ENCODE data around the gene CMPK1. TPM values are rescaled to one million over a fixed set of nuclear protein-coding genes. Genes with fewer than 3 reads are reported as not detected.

CMPK1 gene
- total RNA-seq, 1 experiment from 2014 or later: 119 TPM

DNA sequence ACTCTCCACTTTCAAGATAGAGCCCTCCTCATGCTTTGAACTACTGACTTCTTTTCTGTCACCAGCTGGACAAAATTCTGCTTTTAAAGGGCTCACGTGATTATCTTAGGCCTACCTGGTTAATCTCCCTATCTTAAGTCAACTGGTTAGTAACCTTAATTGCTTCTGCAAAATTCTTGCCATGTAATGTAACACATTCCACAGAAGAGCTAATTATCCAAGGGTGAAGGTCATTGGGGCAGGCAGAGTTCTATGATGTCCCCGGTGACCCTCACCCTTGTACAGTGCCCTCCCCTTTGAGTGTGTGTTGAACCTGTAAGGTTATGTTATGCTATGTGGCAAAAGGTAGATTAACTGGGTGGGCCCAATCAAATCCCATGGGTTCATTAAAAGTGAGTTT lies 57.3 kb downstream of the CMPK1 start:
- H3K9me3 ChIP-seq (ENCODE audit: insufficient read depth, low read depth): no peaks in the 10 kb centered on the region
- H3K4me1 ChIP-seq (replicated peaks; ENCODE audit: insufficient read depth): peaks cover 9% of the 10 kb centered on the region; the same call in 1 of the 2 replicates
- no TSS peak for BruUV-seq (replicated peaks)
- ChIA-PET CTCF (no interaction called here), POLR2A (ENCODE audit: unreplicated experiment) (no interaction called here)
- intact Hi-C loops (cut with micrococcal nuclease; ENCODE audit: unreplicated experiment): no loop called here
- H3K36me3 ChIP-seq (ENCODE audit: low read depth): no peaks in the 10 kb centered on the region
- H3K4me3 ChIP-seq: no peak overlapping the region
- no peaks in the 10 kb centered on the region; the same call in 1 of the 2 replicates for H3K9me2 ChIP-seq (ENCODE audit: insufficient read depth)
- H3F3A ChIP-seq (ENCODE audit: insufficient read depth, low read depth): no peaks in the 10 kb centered on the region
- H2AFZ ChIP-seq: no peak overlapping the region
- no peaks in the 10 kb centered on the region for H4K20me1 ChIP-seq (ENCODE audit: insufficient read depth)
- no peak overlapping the region for H3K27ac ChIP-seq
- H3K27me3 ChIP-seq (ENCODE audit: insufficient read depth, low read depth): no peaks in the 10 kb centered on the region
- no peaks in the 10 kb centered on the region for H3K79me2 ChIP-seq (ENCODE audit: low read depth)
- TF ChIP-seq, protein P1, sequence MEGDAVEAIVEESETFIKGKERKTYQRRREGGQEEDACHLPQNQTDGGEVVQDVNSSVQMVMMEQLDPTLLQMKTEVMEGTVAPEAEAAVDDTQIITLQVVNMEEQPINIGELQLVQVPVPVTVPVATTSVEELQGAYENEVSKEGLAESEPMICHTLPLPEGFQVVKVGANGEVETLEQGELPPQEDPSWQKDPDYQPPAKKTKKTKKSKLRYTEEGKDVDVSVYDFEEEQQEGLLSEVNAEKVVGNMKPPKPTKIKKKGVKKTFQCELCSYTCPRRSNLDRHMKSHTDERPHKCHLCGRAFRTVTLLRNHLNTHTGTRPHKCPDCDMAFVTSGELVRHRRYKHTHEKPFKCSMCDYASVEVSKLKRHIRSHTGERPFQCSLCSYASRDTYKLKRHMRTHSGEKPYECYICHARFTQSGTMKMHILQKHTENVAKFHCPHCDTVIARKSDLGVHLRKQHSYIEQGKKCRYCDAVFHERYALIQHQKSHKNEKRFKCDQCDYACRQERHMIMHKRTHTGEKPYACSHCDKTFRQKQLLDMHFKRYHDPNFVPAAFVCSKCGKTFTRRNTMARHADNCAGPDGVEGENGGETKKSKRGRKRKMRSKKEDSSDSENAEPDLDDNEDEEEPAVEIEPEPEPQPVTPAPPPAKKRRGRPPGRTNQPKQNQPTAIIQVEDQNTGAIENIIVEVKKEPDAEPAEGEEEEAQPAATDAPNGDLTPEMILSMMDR (conservative IDR thresholded peaks at IDR 0.05): no peak
- TF ChIP-seq EZH2 (IDR thresholded peaks at IDR 0.05; ENCODE audit: low read depth): no peak
- DNase-seq: no peak
- no peak overlapping the region for H3K4me2 ChIP-seq

DNA sequence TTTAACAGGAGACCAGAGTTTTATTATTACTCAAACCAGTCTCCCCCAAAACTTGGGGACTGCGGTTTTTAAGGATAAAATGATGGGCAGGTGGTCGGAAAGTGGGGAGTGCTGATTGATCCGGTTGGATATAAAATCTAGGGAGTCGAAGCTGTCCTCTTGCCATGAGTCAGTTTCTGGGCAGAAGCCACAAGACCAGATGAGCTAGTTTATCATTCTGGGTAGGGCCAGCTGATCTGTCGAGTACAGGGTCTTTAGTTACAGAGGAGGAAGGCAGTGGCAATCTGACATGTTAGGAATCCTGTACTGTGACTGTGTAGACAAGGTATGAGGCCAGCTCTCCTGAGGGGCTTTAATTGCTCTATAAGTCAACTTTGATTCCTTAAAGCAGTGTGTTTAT lies 59.6 kb downstream of the CMPK1 start:
- peaks cover 9% of the 10 kb centered on the region; the same call in 1 of the 2 replicates for H3K4me1 ChIP-seq (replicated peaks; ENCODE audit: insufficient read depth)
- no peaks in the 10 kb centered on the region for H3K9me3 ChIP-seq (ENCODE audit: insufficient read depth, low read depth)
- POLR2A ChIA-PET (ENCODE audit: unreplicated experiment): no interaction called here
- H4K20me1 ChIP-seq (ENCODE audit: insufficient read depth): no peaks in the 10 kb centered on the region
- no peak overlapping the region for H3K4me3 ChIP-seq
- H3K27ac ChIP-seq: no peak overlapping the region
- peak in 1 of 2 experiments; percentile 56 for DNase-seq
- CTCF ChIA-PET: no interaction called here
- H3K4me2 ChIP-seq: peak overlapping the region; percentile 20; the same call in 1 of the 2 replicates
- no TSS peak for BruUV-seq (replicated peaks)
- no peak for TF ChIP-seq EZH2 (IDR thresholded peaks at IDR 0.05; ENCODE audit: low read depth)
- TF ChIP-seq, protein P1 (conservative IDR thresholded peaks at IDR 0.05): no peak
- intact Hi-C loops (cut with micrococcal nuclease; ENCODE audit: unreplicated experiment): no loop called here
- no peaks in the 10 kb centered on the region for H3K9me2 ChIP-seq (ENCODE audit: insufficient read depth)
- H3F3A ChIP-seq (ENCODE audit: insufficient read depth, low read depth): no peaks in the 10 kb centered on the region
- no peaks in the 10 kb centered on the region for H3K79me2 ChIP-seq (ENCODE audit: low read depth)
- H3K27me3 ChIP-seq (ENCODE audit: insufficient read depth, low read depth): no peaks in the 10 kb centered on the region
- H2AFZ ChIP-seq: no peak overlapping the region
- no peaks in the 10 kb centered on the region for H3K36me3 ChIP-seq (ENCODE audit: low read depth)

DNA sequence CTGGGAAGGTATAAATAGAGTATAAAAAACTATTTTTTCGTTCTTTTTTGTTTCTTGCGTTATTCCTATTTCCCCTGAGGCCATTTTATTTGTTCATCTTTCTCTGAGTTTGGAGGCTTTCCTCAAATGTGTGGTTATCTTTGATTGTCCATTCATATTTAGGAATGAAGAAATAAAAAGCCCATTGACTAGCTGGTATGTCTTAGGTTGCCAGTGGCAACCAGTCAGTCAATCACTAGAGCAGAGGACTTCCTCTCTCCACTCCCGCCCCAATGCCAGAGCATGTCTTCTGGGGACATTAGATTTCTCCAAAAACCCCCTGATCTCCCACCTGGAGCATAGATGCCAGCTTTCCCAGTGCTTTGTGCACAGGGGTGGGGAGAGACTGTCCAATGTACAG lies 61.8 kb downstream of the CMPK1 start:
- ChIA-PET CTCF (no interaction called here), POLR2A (ENCODE audit: unreplicated experiment) (no interaction called here)
- no peaks in the 10 kb centered on the region for H4K20me1 ChIP-seq (ENCODE audit: insufficient read depth)
- H3K4me2 ChIP-seq: no peak overlapping the region
- no peaks in the 10 kb centered on the region for H3K79me2 ChIP-seq (ENCODE audit: low read depth)
- no peak overlapping the region for H2AFZ ChIP-seq
- H3K9me2 ChIP-seq (ENCODE audit: insufficient read depth): no peaks in the 10 kb centered on the region
- BruUV-seq (replicated peaks): no TSS peak
- no peak for DNase-seq
- no peaks in the 10 kb centered on the region for H3K27me3 ChIP-seq (ENCODE audit: insufficient read depth, low read depth)
- H3K4me3 ChIP-seq: no peak overlapping the region
- H3K36me3 ChIP-seq (ENCODE audit: low read depth): no peaks in the 10 kb centered on the region
- TF ChIP-seq, protein P1 (conservative IDR thresholded peaks at IDR 0.05): no peak
- TF ChIP-seq EZH2 (IDR thresholded peaks at IDR 0.05; ENCODE audit: low read depth): no peak
- no peaks in the 10 kb centered on the region for H3K9me3 ChIP-seq (ENCODE audit: insufficient read depth, low read depth)
- peaks cover 9% of the 10 kb centered on the region; the same call in 1 of the 2 replicates for H3K4me1 ChIP-seq (replicated peaks; ENCODE audit: insufficient read depth)
- intact Hi-C loops (cut with micrococcal nuclease; ENCODE audit: unreplicated experiment): no loop called here
- no peaks in the 10 kb centered on the region for H3F3A ChIP-seq (ENCODE audit: insufficient read depth, low read depth)
- H3K27ac ChIP-seq: no peak overlapping the region

Measured in PC-9 (cell line).